Pancreas (tissue), 10 donors: ENCODE data around the gene PTPRG. TPM values are rescaled to one million over a fixed set of nuclear protein-coding genes. Genes with fewer than 3 reads are reported as not detected.
A peak's percentile ranks its signal among the peaks of the same experiment; 100 is the strongest.

ENCODE experiments used
- ATAC-seq, 4 donors: fragments of 200-7000 bp; cut with Tn5 transposase; one replicate each; pipeline versions ENCODE4 v1.8.0 to v1.9.1; 2020; ENCODE audit warnings: mild to moderate bottlenecking in 4 of 4, moderate library complexity in 4 of 4
- DNase-seq, 6 donors: peaks; one replicate each; pipeline ENCODE4 v3.0.0-alpha.2; 2020
- FAIRE-seq: peaks from 2 replicates; lab custom pipeline; 2012; peaks lifted over from hg19 to GRCh38; lab: Jason Lieb, UNC
- H3K27ac ChIP-seq, 4 donors: fragments of 200-600 bp; sonication (generic); 1 replicate in 3 of 4; 2 replicates in 1 of 4; pipeline versions ENCODE4 v1.5.0 to v1.8.0; 2020
- H3K27me3 ChIP-seq, 4 donors: fragments of 200-600 bp; one replicate each; pipeline ENCODE4 v1.8.0; 2021
- H3K36me3 ChIP-seq, 3 donors: fragments of 200-600 bp; sonication (generic) in 1 of 3; one replicate each; pipeline versions ENCODE4 v1.5.0 to v1.8.0; 2020 to 2021
- H3K4me1 ChIP-seq, 3 donors: fragments of 200-600 bp; one replicate each; pipeline ENCODE4 v1.8.0; 2021
- H3K4me3 ChIP-seq, 4 donors: fragments of 200-600 bp; sonication (generic) in 2 of 4; one replicate each; pipeline versions ENCODE4 v1.5.0 to v1.8.0; 2020 to 2021
- H3K9me3 ChIP-seq, 4 donors: fragments of 200-600 bp; one replicate each; pipeline ENCODE4 v1.8.0; 2021
- WGBS, 2 donors: extraction: QIAGEN DNeasy Blood & Tissue Kit; methylation state at CpG; one replicate each; pipeline ENCODE4 v1.1.7; 2013; 5-methylcytosine and 5-hydroxymethylcytosine counted together
- intact Hi-C, 3 donors: fragments of 100-400 bp; cut with DNase I; formaldehyde crosslinking; loops; one replicate each; pipeline versions ENCODE4 v1.11.1 to v1.14.2; 2022
- polyA plus RNA-seq, 2 donors: library from polyadenylated mRNA; stranded (reverse); fragments of 200-250 nt; gene quantifications; one replicate each; pipeline ENCODE4 v1.2.3, GENCODE V29; 2013
- total RNA-seq, 6 donors: library from RNA; stranded (reverse); fragmentation: NEBNext Ultra II Directional in 4 of 6; extraction: Animal tissue kit (Norgen Biotek cat#: 25700) in 4 of 6; gene quantifications; one replicate each; pipeline versions ENCODE4 v1.2.1 to v1.2.4, GENCODE V29; 2021 to 2023
- TF ChIP-seq, protein P1 (sequence below), 4 donors: fragments of 200-600 bp; sonication (generic) in 3 of 4; IDR thresholded peaks; one replicate each; pipeline versions ENCODE4 v1.5.0 to v1.8.0; 2021; ENCODE audit warnings: antibody characterized with exemption in 4 of 4
- donor health status: healthy with polysubstance abuse.
- donor health status: DM: no; HTN: no; CAD: no; lungs with moderate emphysema.
- donor health status: DM: no; HTN: no; CAD: no.
- donor health status: control.
- donor health status: control.
- donor health status: Bipolar disorder and iron deficiency.
- donor health status: DM: yes; HTN: yes; CAD: no.
- donor health status: DM: no; HTN: no; CAD: no.
- donor health status: DM: no; HTN: no; CAD: no.
- donor health status: DM: yes; HTN: yes; CAD: no.

PTPRG gene
- total and polyA plus RNA-seq, 8 donors, result 2.8 to 20.5 (median 9.5) TPM

DNA sequence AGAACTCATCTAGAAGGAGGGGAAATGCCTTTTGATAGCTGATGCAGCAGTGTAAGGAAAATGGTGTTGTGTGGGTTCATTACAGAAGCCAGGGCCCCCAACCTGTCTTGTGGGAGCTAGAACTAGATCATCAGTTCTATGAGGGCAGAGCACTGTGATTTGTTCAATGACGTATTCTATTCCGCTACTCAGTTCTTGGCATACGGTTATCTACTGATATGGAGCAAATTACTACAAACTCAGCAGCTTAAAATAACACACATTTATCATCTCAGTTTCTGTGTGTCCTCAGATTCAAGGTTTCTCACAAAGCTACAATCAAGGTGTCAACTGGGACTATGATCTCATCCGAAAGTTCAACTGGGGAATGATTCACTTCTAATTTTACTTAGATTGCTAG, 561.4 kb downstream of the PTPRG start:
- no peaks in the 10 kb centered on the region for H3K4me1 ChIP-seq
- no peak for ATAC-seq
- H3K27me3 ChIP-seq, result no peaks in the 10 kb centered on the region
- DNase-seq, result no peak
- H3K4me3 ChIP-seq, result no peak overlapping the region
- H3K36me3 ChIP-seq, result no peaks in the 10 kb centered on the region
- TF ChIP-seq, protein P1, sequence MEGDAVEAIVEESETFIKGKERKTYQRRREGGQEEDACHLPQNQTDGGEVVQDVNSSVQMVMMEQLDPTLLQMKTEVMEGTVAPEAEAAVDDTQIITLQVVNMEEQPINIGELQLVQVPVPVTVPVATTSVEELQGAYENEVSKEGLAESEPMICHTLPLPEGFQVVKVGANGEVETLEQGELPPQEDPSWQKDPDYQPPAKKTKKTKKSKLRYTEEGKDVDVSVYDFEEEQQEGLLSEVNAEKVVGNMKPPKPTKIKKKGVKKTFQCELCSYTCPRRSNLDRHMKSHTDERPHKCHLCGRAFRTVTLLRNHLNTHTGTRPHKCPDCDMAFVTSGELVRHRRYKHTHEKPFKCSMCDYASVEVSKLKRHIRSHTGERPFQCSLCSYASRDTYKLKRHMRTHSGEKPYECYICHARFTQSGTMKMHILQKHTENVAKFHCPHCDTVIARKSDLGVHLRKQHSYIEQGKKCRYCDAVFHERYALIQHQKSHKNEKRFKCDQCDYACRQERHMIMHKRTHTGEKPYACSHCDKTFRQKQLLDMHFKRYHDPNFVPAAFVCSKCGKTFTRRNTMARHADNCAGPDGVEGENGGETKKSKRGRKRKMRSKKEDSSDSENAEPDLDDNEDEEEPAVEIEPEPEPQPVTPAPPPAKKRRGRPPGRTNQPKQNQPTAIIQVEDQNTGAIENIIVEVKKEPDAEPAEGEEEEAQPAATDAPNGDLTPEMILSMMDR (IDR thresholded peaks at IDR 0.05), result no peak
- FAIRE-seq, result no peak
- WGBS, 2 donors, result 42 to 54% methylated on average over 4 of the region's 4 CpGs
- no peaks in the 10 kb centered on the region for H3K9me3 ChIP-seq
- intact Hi-C loops, result no loop called here
- H3K27ac ChIP-seq, result no peak overlapping the region

DNA sequence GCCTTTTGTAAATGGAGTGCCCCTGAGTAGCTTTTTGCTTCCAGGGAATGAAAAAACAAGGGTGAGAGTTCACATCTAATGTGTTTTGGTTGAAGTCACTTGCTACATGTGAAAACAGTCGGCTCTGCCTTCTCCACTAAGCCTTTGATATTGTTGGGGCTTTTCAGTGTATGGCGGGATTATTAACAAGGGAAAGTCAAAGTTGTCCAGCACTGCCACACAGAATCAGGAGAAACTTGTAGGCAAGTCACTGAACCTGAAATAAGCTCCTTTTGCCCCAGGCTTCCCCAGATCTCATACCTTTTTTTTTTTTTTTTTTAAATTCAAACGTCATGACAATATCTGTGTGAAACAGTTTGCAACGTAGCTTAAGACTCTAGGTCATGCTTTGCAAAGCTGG, 564.0 kb downstream of the PTPRG start:
- intact Hi-C loops, result no loop called here
- H3K27ac ChIP-seq, result no peak overlapping the region
- FAIRE-seq (no peak), ATAC-seq (no peak), DNase-seq (no peak)
- TF ChIP-seq, protein P1 (IDR thresholded peaks at IDR 0.05), result no peak
- no peaks in the 10 kb centered on the region for H3K4me1 ChIP-seq
- H3K27me3 ChIP-seq, result no peaks in the 10 kb centered on the region
- no peaks in the 10 kb centered on the region for H3K9me3 ChIP-seq
- 87 to 88% methylated on average over 4 of the region's 4 CpGs for WGBS, 2 donors
- no peaks in the 10 kb centered on the region for H3K36me3 ChIP-seq
- H3K4me3 ChIP-seq, result no peak overlapping the region

DNA sequence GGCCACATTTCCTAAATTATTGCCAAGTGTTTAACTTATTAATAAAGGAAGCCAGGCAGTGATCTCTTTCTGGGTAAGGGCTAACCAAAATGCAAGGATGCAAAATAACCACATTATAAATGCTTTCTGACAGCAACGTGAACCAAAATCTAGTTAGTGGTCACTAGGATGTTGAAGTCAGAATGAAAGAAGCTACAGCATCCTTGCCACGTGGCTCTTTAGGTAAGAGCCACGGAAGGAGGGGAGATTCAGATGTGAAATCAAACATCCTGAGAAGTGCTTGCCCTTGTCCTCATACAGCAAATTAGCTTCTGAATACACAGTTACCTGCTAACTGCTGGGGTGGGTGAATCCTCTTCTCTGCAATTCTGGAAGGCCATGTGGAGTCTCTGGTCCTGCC, 565.7 kb downstream of the PTPRG start:
- DNase-seq (no peak), FAIRE-seq (no peak), ATAC-seq (no peak)
- no peaks in the 10 kb centered on the region for H3K27me3 ChIP-seq
- no peak overlapping the region for H3K4me3 ChIP-seq
- no peaks in the 10 kb centered on the region for H3K9me3 ChIP-seq
- no peak overlapping the region for H3K27ac ChIP-seq
- TF ChIP-seq, protein P1 (IDR thresholded peaks at IDR 0.05), result no peak
- intact Hi-C loops, result no loop called here
- WGBS, 2 donors, result 83 to 95% methylated on average over 3 of the region's 3 CpGs
- no peaks in the 10 kb centered on the region for H3K36me3 ChIP-seq
- no peaks in the 10 kb centered on the region for H3K4me1 ChIP-seq

DNA sequence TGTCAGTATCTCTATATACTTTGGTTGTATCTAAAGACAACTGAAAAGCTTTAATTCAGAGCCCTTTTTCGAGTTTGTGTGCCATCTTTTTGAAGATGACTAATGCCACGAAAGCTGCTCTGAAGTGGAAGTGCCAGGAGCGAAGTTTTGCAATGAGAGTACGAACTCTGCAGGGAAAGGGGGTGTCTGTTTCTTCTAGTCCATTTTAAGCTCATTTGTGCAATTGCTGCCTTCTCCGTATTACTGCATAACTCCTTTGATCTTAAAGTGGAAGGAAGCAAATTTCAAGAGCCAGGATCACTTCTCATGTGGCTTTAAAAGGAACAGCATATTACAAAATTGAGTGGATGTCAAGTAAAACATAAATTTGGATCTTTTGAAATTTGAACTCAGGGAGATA, 566.7 kb downstream of the PTPRG start:
- 86 to 88% methylated on average over 5 of the region's 5 CpGs for WGBS, 2 donors
- no peak overlapping the region for H3K4me3 ChIP-seq
- no peaks in the 10 kb centered on the region for H3K4me1 ChIP-seq
- no peaks in the 10 kb centered on the region for H3K27me3 ChIP-seq
- H3K27ac ChIP-seq, result no peak overlapping the region
- TF ChIP-seq, protein P1 (IDR thresholded peaks at IDR 0.05), result no peak
- H3K9me3 ChIP-seq, result no peaks in the 10 kb centered on the region
- FAIRE-seq, result no peak
- no peak for DNase-seq
- intact Hi-C loops, result no loop called here
- ATAC-seq, result peak in 1 of 4 donors; percentile 27
- H3K36me3 ChIP-seq, result no peaks in the 10 kb centered on the region

DNA sequence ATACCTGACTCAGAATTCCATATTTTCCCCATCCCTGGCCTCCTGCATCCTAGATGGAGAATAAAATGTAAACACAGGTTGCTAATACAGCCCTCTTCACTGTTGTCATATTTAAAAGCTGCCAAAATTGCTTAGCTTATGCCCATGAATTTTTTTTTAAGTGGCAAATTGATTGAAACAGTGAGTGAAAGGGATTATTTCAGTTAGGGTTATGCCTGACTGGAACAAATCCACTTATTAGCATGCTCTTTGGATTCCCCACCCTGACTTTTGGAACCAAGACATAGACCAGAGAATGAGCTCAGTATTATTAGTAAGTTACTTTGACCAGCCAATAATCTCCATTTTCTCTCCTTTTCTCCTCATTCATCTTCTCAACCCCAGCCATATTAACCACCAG, 567.3 kb downstream of the PTPRG start:
- TF ChIP-seq, protein P1 (IDR thresholded peaks at IDR 0.05), result no peak
- DNase-seq (no peak), FAIRE-seq (no peak), ATAC-seq (no peak)
- Histone ChIP-seq H3K4me3 (no peak overlapping the region), H3K27me3 (no peaks in the 10 kb centered on the region), H3K9me3 (no peaks in the 10 kb centered on the region), H3K27ac (no peak overlapping the region), H3K36me3 (no peaks in the 10 kb centered on the region), H3K4me1 (no peaks in the 10 kb centered on the region)
- intact Hi-C loops, result no loop called here
